GM23338 (cell line): ENCODE results near the gene WBP2NL. TPM values are rescaled to one million over a fixed set of nuclear protein-coding genes. Genes with fewer than 3 reads are reported as not detected.

Experiments
- ATAC-seq: fragments of 200-7000 bp; cut with Tn5 transposase; 3 replicates; pipeline ENCODE4 v1.9.1; 2020
- DNase-seq: peaks from one replicate; pipeline ENCODE4 v3.0.0-alpha.2; 2015; ENCODE audit warnings: low spot score
- H2AFZ ChIP-seq: fragments of 200-600 bp; sonication (generic); 2 replicates; pipeline ENCODE4 v1.8.0; 2016; ENCODE audit warnings: antibody characterized with exemption, mild to moderate bottlenecking, moderate library complexity
- H3F3A ChIP-seq: fragments of 200-600 bp; sonication (generic); replicated peaks from 2 replicates; pipeline ENCODE4 v1.8.0; 2017; ENCODE audit warnings: antibody characterized with exemption, mixed run types, low read depth
- H3K27ac ChIP-seq: fragments of 200-600 bp; sonication (generic); 2 replicates; pipeline ENCODE4 v1.6.1; 2016; ENCODE audit warnings: low read depth
- H3K27me3 ChIP-seq: fragments of 200-600 bp; sonication (generic); 2 replicates; pipeline ENCODE4 v1.8.0; 2016; ENCODE audit warnings: mild to moderate bottlenecking, mixed run types, moderate library complexity; ENCODE audit not compliant: insufficient read depth
- H3K36me3 ChIP-seq: fragments of 200-600 bp; sonication (generic); 2 replicates; pipeline ENCODE4 v1.8.0; 2016; ENCODE audit warnings: mild to moderate bottlenecking; ENCODE audit not compliant: insufficient read depth
- H3K4me1 ChIP-seq: fragments of 200-600 bp; sonication (generic); 2 replicates; pipeline ENCODE4 v1.8.0; 2016; ENCODE audit warnings: mild to moderate bottlenecking, moderate library complexity; ENCODE audit not compliant: insufficient read depth
- H3K4me2 ChIP-seq: fragments of 200-600 bp; sonication (generic); 2 replicates; pipeline ENCODE4 v1.7.1; 2017; ENCODE audit warnings: mixed run types
- H3K4me3 ChIP-seq: fragments of 200-600 bp; sonication (generic); 2 replicates; pipeline ENCODE4 v1.6.1; 2016; ENCODE audit warnings: mixed run types
- H3K79me2 ChIP-seq: fragments of 200-600 bp; sonication (generic); replicated peaks from 2 replicates; pipeline ENCODE4 v1.8.0; 2017; ENCODE audit warnings: mild to moderate bottlenecking; ENCODE audit not compliant: insufficient read depth
- H3K9me2 ChIP-seq: fragments of 200-600 bp; sonication (generic); 2 replicates; pipeline ENCODE4 v1.8.0; 2017; ENCODE audit not compliant: insufficient read depth
- H4K20me1 ChIP-seq: fragments of 200-600 bp; sonication (generic); replicated peaks from 2 replicates; pipeline ENCODE4 v1.8.0; 2017; ENCODE audit warnings: mild to moderate bottlenecking; ENCODE audit not compliant: insufficient read depth
- H3K27ac Mint-ChIP-seq: 2 replicates; pipeline ENCODE4 v1.8.0; 2020; ENCODE audit warnings: inconsistent platforms, mild to moderate bottlenecking, moderate library complexity, mixed read lengths
- H3K27me3 Mint-ChIP-seq: 3 replicates; pipeline ENCODE4 v1.8.0; 2022; ENCODE audit warnings: low read depth, mild to moderate bottlenecking, moderate library complexity, mixed read lengths, inconsistent platforms; ENCODE audit not compliant: insufficient read depth, poor library complexity
- H3K36me3 Mint-ChIP-seq: 3 replicates; pipeline ENCODE4 v1.8.0; 2021; ENCODE audit warnings: low read depth, mild to moderate bottlenecking, inconsistent platforms, moderate library complexity, mixed read lengths
- H3K4me1 Mint-ChIP-seq: 3 replicates; pipeline ENCODE4 v1.8.0; 2020; ENCODE audit warnings: mild to moderate bottlenecking, inconsistent platforms, mixed read lengths
- H3K4me3 Mint-ChIP-seq: 3 replicates; pipeline ENCODE4 v1.8.0; 2021; ENCODE audit warnings: moderate library complexity, mild to moderate bottlenecking, inconsistent platforms, mixed read lengths
- H3K9me3 Mint-ChIP-seq: 3 replicates; pipeline ENCODE4 v1.8.0; 2020; ENCODE audit warnings: moderate library complexity, mild to moderate bottlenecking, inconsistent platforms, mixed read lengths
- CREB1 ChIP-seq: fragments of 250-450 bp; sonication (Bioruptor Pico); IDR thresholded peaks from 2 replicates; pipeline ENCODE4 v1.5.0; 2020; ENCODE audit warnings: low read depth, mild to moderate bottlenecking, moderate library complexity
- CTCF ChIP-seq, 2 experiments: fragments of 200-600 bp in 1 of 2; sonication (generic) in 1 of 2; conservative IDR thresholded peaks; 2 replicates each; pipeline versions ENCODE4 v1.5.1 to v1.6.1; 2016 to 2017; ENCODE audit warnings: antibody characterized with exemption in 2 of 2, low read depth in 2 of 2, mild to moderate bottlenecking in 2 of 2, moderate library complexity in 1 of 2
- EZH2 ChIP-seq: fragments of 200-600 bp; sonication (generic); IDR thresholded peaks from one replicate; pipeline ENCODE4 v1.8.0; 2017; ENCODE audit warnings: antibody characterized with exemption, mild to moderate bottlenecking, low read depth; ENCODE audit not compliant: unreplicated experiment
- JUNB ChIP-seq: IDR thresholded peaks from one replicate; pipeline ENCODE4 v1.6.1; 2016; ENCODE audit warnings: antibody characterized with exemption; ENCODE audit not compliant: unreplicated experiment
- ZNF114 ChIP-seq: fragments of 250-450 bp; sonication (Bioruptor Pico); IDR thresholded peaks from 2 replicates; pipeline ENCODE4 v1.5.0; 2020; ENCODE audit warnings: mild to moderate bottlenecking, moderate library complexity
- ZNF462 ChIP-seq: fragments of 250-450 bp; sonication (Bioruptor Pico); IDR thresholded peaks from 2 replicates; pipeline ENCODE4 v1.5.0; 2020; ENCODE audit warnings: mild to moderate bottlenecking, moderate library complexity
- polyA plus RNA-seq: library from polyadenylated mRNA; unstranded; fragments of >200 nt; fragmentation: Nextera tagmentation; extraction: Ambion mirVana; gene quantifications from 2 replicates; pipeline ENCODE4 v1.2.1, GENCODE V29; 2016
- total RNA-seq: library from RNA; depleted of rRNA; stranded (reverse); fragments of >200 nt; shearing (Covaris generic); gene quantifications from 2 replicates; pipeline ENCODE4 v1.2.3, GENCODE V29; 2014

WBP2NL gene
- total and polyA plus RNA-seq, 2 experiments from 2014 or later, result 0.14 TPM; not detected in 1

- TF ChIP-seq ZNF462 (CRISPR knock-in tag) (no peak), JUNB (no peak), ZNF114 (CRISPR knock-in tag) (no peak), EZH2 (no peak), CREB1 (no peak)
Measured at GRCh38 chr22:42022162-42022847, 23.7 kb downstream of the WBP2NL start (continued).

GRCh38 chr22:42025421-42025820 lies 26.8 kb downstream of the WBP2NL start:
- H3K4me1 ChIP-seq, result no peaks in the 10 kb centered on the region
- no peak overlapping the region for H3K4me3 Mint-ChIP-seq
- H4K20me1 ChIP-seq, result no peaks in the 10 kb centered on the region
- no peak overlapping the region for H3K4me2 ChIP-seq
- no peak overlapping the region for H3K27ac Mint-ChIP-seq
- H3K36me3 Mint-ChIP-seq, result no peaks in the 10 kb centered on the region
- H3K9me3 Mint-ChIP-seq, result no peaks in the 10 kb centered on the region
- no peak overlapping the region for H2AFZ ChIP-seq
- peaks cover 3% of the 10 kb centered on the region for H3K27me3 Mint-ChIP-seq
- DNase-seq, result no peak
- ATAC-seq, result no peak
- no peaks in the 10 kb centered on the region for H3K27me3 ChIP-seq
- TF ChIP-seq CTCF (conservative IDR thresholded peaks at IDR 0.05; ENCODE audit: low read depth in 2 of 2), result no peak
- no peak for TF ChIP-seq JUNB
- TF ChIP-seq EZH2, result no peak
- no peaks in the 10 kb centered on the region for H3K79me2 ChIP-seq
- no peaks in the 10 kb centered on the region for H3F3A ChIP-seq
- H3K4me3 ChIP-seq, result no peak overlapping the region
- H3K36me3 ChIP-seq, result no peaks in the 10 kb centered on the region
- no peak overlapping the region for H3K27ac ChIP-seq
- peaks cover 5% of the 10 kb centered on the region; the same call in 1 of the 2 replicates for H3K9me2 ChIP-seq
- no peaks in the 10 kb centered on the region; the same call in 2 of the 3 replicates for H3K4me1 Mint-ChIP-seq
